Measurements from ENCODE around the gene ZNF513. TPM values are rescaled to one million over a fixed set of nuclear protein-coding genes. Genes with fewer than 3 reads are reported as not detected.

The ZNF513 gene
- total RNA-seq, 1 experiment from 2014 or later: 23.6 TPM

DNA sequence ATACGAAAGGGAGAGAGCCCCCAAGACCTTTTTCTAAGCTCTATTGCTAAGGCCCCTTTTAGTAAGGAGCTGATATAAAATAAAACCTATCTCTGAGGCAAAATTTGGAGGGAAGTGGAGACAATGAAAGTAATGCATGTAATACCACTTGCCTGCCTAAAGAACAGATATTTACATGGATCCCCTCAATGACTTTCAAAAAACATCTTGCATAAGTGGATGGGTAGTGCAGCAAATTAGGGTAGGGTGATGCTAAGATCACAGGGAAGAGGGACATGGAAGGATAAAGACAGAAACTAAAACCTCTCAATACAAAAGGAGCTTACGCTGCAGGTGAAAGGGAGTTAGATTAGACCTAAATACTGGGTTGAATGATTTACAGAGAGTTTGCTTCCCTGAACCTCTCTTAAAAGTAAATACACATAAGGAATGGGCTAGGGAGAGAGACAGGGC lies 1.1 kb downstream of the ZNF513 start (continued):
- no peak for TF ChIP-seq EMX1 (CRISPR knock-in tag; IDR thresholded peaks at IDR 0.05)
- TF ChIP-seq ZNF671 (CRISPR knock-in tag; IDR thresholded peaks at IDR 0.05): no peak
- TF ChIP-seq HMGA2 (CRISPR knock-in tag; IDR thresholded peaks at IDR 0.05): no peak
- TF ChIP-seq ELF4 (CRISPR knock-in tag; IDR thresholded peaks at IDR 0.05; ENCODE audit: low read depth): no peak
- no peak for TF ChIP-seq SMAD4 (CRISPR knock-in tag; IDR thresholded peaks at IDR 0.05)
- no peak for TF ChIP-seq HMGXB4 (CRISPR knock-in tag; IDR thresholded peaks at IDR 0.05)
- no peak for TF ChIP-seq FOXK1 (CRISPR knock-in tag; IDR thresholded peaks at IDR 0.05)

DNA sequence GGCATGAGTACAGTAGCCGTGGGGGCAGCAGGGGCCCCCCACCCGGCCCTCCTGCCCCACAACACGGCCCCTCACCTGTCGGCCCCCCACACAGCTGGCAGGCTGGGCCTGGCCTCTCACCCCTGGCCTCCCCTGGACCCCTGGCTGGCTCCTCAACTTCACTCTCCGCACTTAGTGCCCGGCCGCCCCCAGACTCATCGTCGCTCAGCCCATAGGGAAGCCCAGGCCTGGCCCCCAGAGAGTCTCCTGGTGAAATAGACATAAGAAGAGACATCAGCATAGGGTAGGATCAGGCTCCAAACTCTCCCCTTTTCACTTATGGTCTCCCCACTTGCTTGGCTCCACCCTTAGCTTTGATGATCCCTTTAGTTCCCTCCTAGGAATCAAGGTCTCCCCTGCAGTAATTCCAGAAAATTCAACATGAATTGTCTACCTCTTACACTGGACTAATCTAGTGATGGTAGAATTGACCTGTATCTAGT lies 1.7 kb downstream of the ZNF513 start:
- Mint-ChIP-seq H3K4me1 (peaks cover 20% of the 10 kb centered on the region), H3K27me3 (ENCODE audit: low read depth) (no peaks in the 10 kb centered on the region; the same call in 1 of the 2 replicates), H3K27ac (peak overlapping the region; percentile 96), H3K9me3 (no peaks in the 10 kb centered on the region), H3K36me3 (peaks cover 61% of the 10 kb centered on the region), H3K4me3 (peak overlapping the region; percentile 94)
- no peak for DNase-seq (ENCODE audit: low spot score)
- CTCF ChIA-PET: interaction anchor here (1.0 to 1.7 kb wide), 2 partner anchors 30 to 99 kb away, joined by 3 to 4 read pairs; partner anchors contain the start of gene PPM1G
- no peak for ATAC-seq
- POLR2A ChIA-PET: no interaction called here
- TF ChIP-seq, protein P1, sequence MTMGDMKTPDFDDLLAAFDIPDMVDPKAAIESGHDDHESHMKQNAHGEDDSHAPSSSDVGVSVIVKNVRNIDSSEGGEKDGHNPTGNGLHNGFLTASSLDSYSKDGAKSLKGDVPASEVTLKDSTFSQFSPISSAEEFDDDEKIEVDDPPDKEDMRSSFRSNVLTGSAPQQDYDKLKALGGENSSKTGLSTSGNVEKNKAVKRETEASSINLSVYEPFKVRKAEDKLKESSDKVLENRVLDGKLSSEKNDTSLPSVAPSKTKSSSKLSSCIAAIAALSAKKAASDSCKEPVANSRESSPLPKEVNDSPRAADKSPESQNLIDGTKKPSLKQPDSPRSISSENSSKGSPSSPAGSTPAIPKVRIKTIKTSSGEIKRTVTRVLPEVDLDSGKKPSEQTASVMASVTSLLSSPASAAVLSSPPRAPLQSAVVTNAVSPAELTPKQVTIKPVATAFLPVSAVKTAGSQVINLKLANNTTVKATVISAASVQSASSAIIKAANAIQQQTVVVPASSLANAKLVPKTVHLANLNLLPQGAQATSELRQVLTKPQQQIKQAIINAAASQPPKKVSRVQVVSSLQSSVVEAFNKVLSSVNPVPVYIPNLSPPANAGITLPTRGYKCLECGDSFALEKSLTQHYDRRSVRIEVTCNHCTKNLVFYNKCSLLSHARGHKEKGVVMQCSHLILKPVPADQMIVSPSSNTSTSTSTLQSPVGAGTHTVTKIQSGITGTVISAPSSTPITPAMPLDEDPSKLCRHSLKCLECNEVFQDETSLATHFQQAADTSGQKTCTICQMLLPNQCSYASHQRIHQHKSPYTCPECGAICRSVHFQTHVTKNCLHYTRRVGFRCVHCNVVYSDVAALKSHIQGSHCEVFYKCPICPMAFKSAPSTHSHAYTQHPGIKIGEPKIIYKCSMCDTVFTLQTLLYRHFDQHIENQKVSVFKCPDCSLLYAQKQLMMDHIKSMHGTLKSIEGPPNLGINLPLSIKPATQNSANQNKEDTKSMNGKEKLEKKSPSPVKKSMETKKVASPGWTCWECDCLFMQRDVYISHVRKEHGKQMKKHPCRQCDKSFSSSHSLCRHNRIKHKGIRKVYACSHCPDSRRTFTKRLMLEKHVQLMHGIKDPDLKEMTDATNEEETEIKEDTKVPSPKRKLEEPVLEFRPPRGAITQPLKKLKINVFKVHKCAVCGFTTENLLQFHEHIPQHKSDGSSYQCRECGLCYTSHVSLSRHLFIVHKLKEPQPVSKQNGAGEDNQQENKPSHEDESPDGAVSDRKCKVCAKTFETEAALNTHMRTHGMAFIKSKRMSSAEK (CRISPR knock-in tag; IDR thresholded peaks at IDR 0.05; ENCODE audit: borderline replicate concordance): no peak
- TF ChIP-seq FOXJ3 (CRISPR knock-in tag; IDR thresholded peaks at IDR 0.05; ENCODE audit: borderline replicate concordance): no peak
- TF ChIP-seq MYBL2 (CRISPR knock-in tag; IDR thresholded peaks at IDR 0.05): no peak

DNA sequence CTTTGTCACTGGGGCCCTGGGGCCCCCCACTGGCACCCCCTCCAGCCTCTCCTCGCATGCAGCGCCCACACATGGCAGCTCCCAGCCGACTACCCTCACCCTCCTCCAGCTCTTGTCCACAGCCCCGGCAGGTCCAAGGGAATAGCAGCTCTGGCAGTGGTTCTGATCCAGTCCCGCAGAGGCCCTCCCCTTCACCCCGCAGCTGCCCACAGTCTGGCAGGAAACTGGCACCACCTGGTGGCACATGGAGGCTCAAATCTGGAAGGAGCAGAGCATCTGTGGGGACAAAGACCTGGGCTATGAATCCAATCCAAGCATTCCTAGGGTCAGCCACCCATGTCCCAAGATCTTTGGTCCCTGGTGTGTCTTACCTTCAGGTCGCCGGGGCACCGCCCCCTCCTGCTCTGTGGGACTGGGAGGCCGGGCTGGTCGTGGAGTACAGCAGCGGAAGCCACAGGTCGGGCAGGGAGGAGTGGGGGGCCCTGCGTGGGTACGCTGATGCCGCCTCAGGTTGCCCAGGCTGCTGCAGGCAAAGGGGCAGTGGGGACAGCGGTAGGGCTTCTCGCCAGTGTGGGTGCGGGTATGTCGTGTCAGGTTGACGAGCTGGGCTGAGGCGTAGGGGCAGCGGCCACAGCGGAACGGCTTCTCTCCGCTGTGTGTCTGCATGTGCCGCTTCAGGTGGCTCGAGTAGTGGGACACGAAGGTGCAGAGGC lies 2.3 kb downstream of the ZNF513 start:
- Mint-ChIP-seq H3K9me3 (no peaks in the 10 kb centered on the region), H3K4me1 (peaks cover 20% of the 10 kb centered on the region), H3K36me3 (peaks cover 61% of the 10 kb centered on the region), H3K27me3 (ENCODE audit: low read depth) (no peaks in the 10 kb centered on the region; the same call in 1 of the 2 replicates), H3K4me3 (peak overlapping the region; percentile 14; the same call in 1 of the 2 replicates), H3K27ac (no peak overlapping the region; the same call in 1 of the 2 replicates)
- ChIA-PET CTCF (interaction anchor here (0.5 kb wide), 1 partner anchor 46 kb away, joined by 4 read pairs; no protein-coding TSS in a partner anchor), POLR2A (no interaction called here)
- TF ChIP-seq, protein P2, sequence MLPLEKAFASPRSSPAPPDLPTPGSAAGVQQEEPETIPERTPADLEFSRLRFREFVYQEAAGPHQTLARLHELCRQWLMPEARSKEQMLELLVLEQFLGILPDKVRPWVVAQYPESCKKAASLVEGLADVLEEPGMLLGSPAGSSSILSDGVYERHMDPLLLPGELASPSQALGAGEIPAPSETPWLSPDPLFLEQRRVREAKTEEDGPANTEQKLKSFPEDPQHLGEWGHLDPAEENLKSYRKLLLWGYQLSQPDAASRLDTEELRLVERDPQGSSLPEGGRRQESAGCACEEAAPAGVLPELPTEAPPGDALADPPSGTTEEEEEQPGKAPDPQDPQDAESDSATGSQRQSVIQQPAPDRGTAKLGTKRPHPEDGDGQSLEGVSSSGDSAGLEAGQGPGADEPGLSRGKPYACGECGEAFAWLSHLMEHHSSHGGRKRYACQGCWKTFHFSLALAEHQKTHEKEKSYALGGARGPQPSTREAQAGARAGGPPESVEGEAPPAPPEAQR (CRISPR knock-in tag; IDR thresholded peaks at IDR 0.05): no peak
- TF ChIP-seq ZNF121 (CRISPR knock-in tag; IDR thresholded peaks at IDR 0.05): no peak
- TF ChIP-seq ETV6 (CRISPR knock-in tag; IDR thresholded peaks at IDR 0.05): no peak
- 0 out of 2 replicates have a peak, but pooled peaks have one; percentile 31 for TF ChIP-seq ZBTB43 (CRISPR knock-in tag; IDR thresholded peaks at IDR 0.05)
- TF ChIP-seq MYBL2 (CRISPR knock-in tag; IDR thresholded peaks at IDR 0.05): no peak
- 0 out of 2 replicates have a peak, but pooled peaks have one; percentile 19 for TF ChIP-seq GABPB1 (CRISPR knock-in tag; IDR thresholded peaks at IDR 0.05)
- no peak for TF ChIP-seq ZBTB21 (CRISPR knock-in tag; IDR thresholded peaks at IDR 0.05; ENCODE audit: borderline replicate concordance)
- DNase-seq (ENCODE audit: low spot score) (no peak), ATAC-seq (no peak)

All from WTC11 (cell line).